Smooth muscle cell (in vitro differentiated cells): ENCODE data around the gene MPRIP. TPM values are rescaled to one million over a fixed set of nuclear protein-coding genes. Genes with fewer than 3 reads are reported as not detected.

ENCODE experiments used
- DNase-seq: peaks from one replicate; lab custom pipeline; 2025; ENCODE audit not compliant: unreplicated experiment; lab: John Stamatoyannopoulos, UW
- H2AFZ ChIP-seq: fragments of 200-600 bp; sonication (generic); 2 replicates; pipeline ENCODE4 v1.6.0; 2016; ENCODE audit warnings: antibody characterized with exemption, low read depth, mild to moderate bottlenecking
- H3F3A ChIP-seq: fragments of 200-600 bp; sonication (generic); 2 replicates; pipeline ENCODE4 v1.6.0; 2017; ENCODE audit warnings: antibody characterized with exemption, low read depth
- H3K27ac ChIP-seq: fragments of 200-600 bp; sonication (generic); 2 replicates; pipeline ENCODE4 v1.5.1; 2016; ENCODE audit warnings: low read depth, mild to moderate bottlenecking
- H3K27me3 ChIP-seq: fragments of 200-600 bp; sonication (generic); 2 replicates; pipeline ENCODE4 v1.6.1; 2016; ENCODE audit warnings: low read depth, mild to moderate bottlenecking
- H3K36me3 ChIP-seq: fragments of 200-600 bp; sonication (generic); 2 replicates; pipeline ENCODE4 v1.5.1; 2016; ENCODE audit warnings: low read depth
- H3K4me1 ChIP-seq: fragments of 200-600 bp; sonication (generic); 2 replicates; pipeline ENCODE4 v1.5.1; 2016; ENCODE audit warnings: low read depth
- H3K4me2 ChIP-seq: fragments of 200-600 bp; sonication (generic); 2 replicates; pipeline ENCODE4 v1.6.0; 2016; ENCODE audit warnings: mild to moderate bottlenecking
- H3K4me3 ChIP-seq: fragments of 200-600 bp; sonication (generic); 2 replicates; pipeline ENCODE4 v1.5.1; 2016; ENCODE audit warnings: mild to moderate bottlenecking
- H3K79me2 ChIP-seq: fragments of 200-600 bp; sonication (generic); 2 replicates; pipeline ENCODE4 v1.6.0; 2016; ENCODE audit warnings: low read depth, mild to moderate bottlenecking
- H3K9ac ChIP-seq: fragments of 200-600 bp; sonication (generic); 2 replicates; pipeline ENCODE4 v1.6.0; 2016; ENCODE audit warnings: low read depth
- H3K9me3 ChIP-seq: fragments of 200-600 bp; sonication (generic); replicated peaks from 2 replicates; pipeline ENCODE4 v1.5.1; 2016; ENCODE audit warnings: low read depth
- H4K20me1 ChIP-seq: fragments of 200-600 bp; sonication (generic); 2 replicates; pipeline ENCODE4 v1.6.0; 2016; ENCODE audit warnings: low read depth
- CTCF ChIP-seq: fragments of 200-600 bp; sonication (generic); IDR thresholded peaks from 2 replicates; pipeline ENCODE4 v1.5.1; 2017; ENCODE audit warnings: borderline replicate concordance, mild to moderate bottlenecking, antibody characterized with exemption; ENCODE audit not compliant: insufficient read depth, poor library complexity, severe bottlenecking
- WGBS: methylation state at CpG from one replicate; pipeline ENCODE4 v1.1.7; 2016; ENCODE audit warnings: low lambda C conversion rate; 5-methylcytosine and 5-hydroxymethylcytosine counted together
- polyA plus RNA-seq: library from polyadenylated mRNA; unstranded; fragments of >200 nt; fragmentation: Nextera tagmentation; extraction: Ambion mirVana; gene quantifications from 2 replicates; pipeline ENCODE4 v1.2.1, GENCODE V29; 2016
- total RNA-seq: library from RNA; depleted of rRNA; stranded (reverse); fragments of >200 nt; gene quantifications from 2 replicates; pipeline ENCODE4 v1.2.3, GENCODE V29; 2014

The MPRIP gene
- total and polyA plus RNA-seq, 2 experiments from 2014 or later = 58.8 to 69.3 TPM

- H3K27me3 ChIP-seq = no peaks in the 10 kb centered on the region
- no peak overlapping the region for H2AFZ ChIP-seq
- no peak overlapping the region for H3K4me2 ChIP-seq
- no peaks in the 10 kb centered on the region for H3K36me3 ChIP-seq
- H3F3A ChIP-seq = peaks cover 28% of the 10 kb centered on the region
- H3K9me3 ChIP-seq = no peaks in the 10 kb centered on the region
- H3K4me3 ChIP-seq = no peak overlapping the region
- H3K4me1 ChIP-seq = peaks cover 15% of the 10 kb centered on the region
- no peak overlapping the region for H3K9ac ChIP-seq
- 81% methylated on average over 10 of the region's 10 CpGs for WGBS
- DNase-seq = no peak
- H3K79me2 ChIP-seq = no peaks in the 10 kb centered on the region
- no peak for TF ChIP-seq CTCF
- H3K27ac ChIP-seq = no peak overlapping the region
- H4K20me1 ChIP-seq = no peaks in the 10 kb centered on the region
Measured at GRCh38 chr17:17036524-17036998, 5.7 kb upstream of the MPRIP start.

- no peak for TF ChIP-seq CTCF
- Histone ChIP-seq H3K4me1 (peaks cover 14% of the 10 kb centered on the region), H3F3A (peaks cover 9% of the 10 kb centered on the region), H3K27ac (no peak overlapping the region), H3K36me3 (no peaks in the 10 kb centered on the region), H3K9me3 (no peaks in the 10 kb centered on the region), H3K4me2 (no peak overlapping the region), H3K79me2 (peaks cover 22% of the 10 kb centered on the region), H3K4me3 (no peak overlapping the region), H4K20me1 (peaks cover 21% of the 10 kb centered on the region), H3K9ac (no peak overlapping the region), H3K27me3 (no peaks in the 10 kb centered on the region), H2AFZ (no peak overlapping the region)
- WGBS = 86% methylated on average over 6 of the region's 6 CpGs
- no peak for DNase-seq
Measured at GRCh38 chr17:17039911-17040310, 2.3 kb upstream of the MPRIP start.

GRCh38 chr17:17041018-17041521, 1.2 kb upstream of the MPRIP start:
- H3F3A ChIP-seq = peaks cover 6% of the 10 kb centered on the region
- no peak for DNase-seq
- H2AFZ ChIP-seq = no peak overlapping the region
- H3K9ac ChIP-seq = no peak overlapping the region
- peaks cover 29% of the 10 kb centered on the region for H3K79me2 ChIP-seq
- 6% methylated on average over 5 of the region's 5 CpGs for WGBS
- peak overlapping the region; percentile 79 for H3K27ac ChIP-seq
- peak overlapping the region; percentile 82 for H3K4me2 ChIP-seq
- H4K20me1 ChIP-seq = peaks cover 33% of the 10 kb centered on the region
- H3K4me1 ChIP-seq = peaks cover 14% of the 10 kb centered on the region
- H3K27me3 ChIP-seq = no peaks in the 10 kb centered on the region
- TF ChIP-seq CTCF = no peak
- no peaks in the 10 kb centered on the region for H3K9me3 ChIP-seq
- H3K36me3 ChIP-seq = no peaks in the 10 kb centered on the region
- H3K4me3 ChIP-seq = no peak overlapping the region
